VCaP (cell line): Measurements from ENCODE around the gene TUBB.
A peak's percentile ranks its signal among the peaks of the same experiment; 100 is the strongest.
"Not testable (repeated sequence)": the region's sequence is repeated elsewhere in the genome, so short reads cannot be mapped to it uniquely, and the experiment has no call there.

ENCODE experiments used
- H3K27ac ChIP-seq: fragments of 450-650 bp; 2 replicates; pipeline ENCODE4 v1.5.1; 2017
- TF ChIP-seq, protein P1 (sequence below): fragments of 450-650 bp; conservative IDR thresholded peaks from 2 replicates; pipeline ENCODE4 v1.5.1; 2017; ENCODE audit warnings: mild to moderate bottlenecking, moderate library complexity

Gene TUBB

DNA sequence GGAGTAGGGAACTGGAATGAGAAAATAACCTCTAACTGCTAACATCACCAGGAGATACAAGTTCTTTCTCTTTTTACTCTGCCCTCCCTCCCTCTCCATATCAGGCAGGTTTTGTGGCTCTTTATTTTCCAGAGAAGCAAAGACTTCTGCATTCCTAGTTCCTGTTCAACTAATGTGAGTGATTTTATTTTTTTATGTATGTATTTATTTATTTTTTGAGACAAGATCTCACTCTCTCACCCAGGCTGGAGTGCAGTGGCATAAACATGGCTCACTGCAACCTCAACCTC, 30.2 kb downstream of the TUBB start:
- TF ChIP-seq, protein P1, sequence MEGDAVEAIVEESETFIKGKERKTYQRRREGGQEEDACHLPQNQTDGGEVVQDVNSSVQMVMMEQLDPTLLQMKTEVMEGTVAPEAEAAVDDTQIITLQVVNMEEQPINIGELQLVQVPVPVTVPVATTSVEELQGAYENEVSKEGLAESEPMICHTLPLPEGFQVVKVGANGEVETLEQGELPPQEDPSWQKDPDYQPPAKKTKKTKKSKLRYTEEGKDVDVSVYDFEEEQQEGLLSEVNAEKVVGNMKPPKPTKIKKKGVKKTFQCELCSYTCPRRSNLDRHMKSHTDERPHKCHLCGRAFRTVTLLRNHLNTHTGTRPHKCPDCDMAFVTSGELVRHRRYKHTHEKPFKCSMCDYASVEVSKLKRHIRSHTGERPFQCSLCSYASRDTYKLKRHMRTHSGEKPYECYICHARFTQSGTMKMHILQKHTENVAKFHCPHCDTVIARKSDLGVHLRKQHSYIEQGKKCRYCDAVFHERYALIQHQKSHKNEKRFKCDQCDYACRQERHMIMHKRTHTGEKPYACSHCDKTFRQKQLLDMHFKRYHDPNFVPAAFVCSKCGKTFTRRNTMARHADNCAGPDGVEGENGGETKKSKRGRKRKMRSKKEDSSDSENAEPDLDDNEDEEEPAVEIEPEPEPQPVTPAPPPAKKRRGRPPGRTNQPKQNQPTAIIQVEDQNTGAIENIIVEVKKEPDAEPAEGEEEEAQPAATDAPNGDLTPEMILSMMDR = no peak
- H3K27ac ChIP-seq = peak overlapping the region; percentile 56

GRCh38 chr6:30752157-30752927, 32.2 kb downstream of the TUBB start:
- TF ChIP-seq, protein P1 = no peak
- no peak overlapping the region for H3K27ac ChIP-seq

GRCh38 chr6:30754631-30755030, 34.5 kb downstream of the TUBB start:
- H3K27ac ChIP-seq = no peak overlapping the region
- TF ChIP-seq, protein P1 = no peak

DNA sequence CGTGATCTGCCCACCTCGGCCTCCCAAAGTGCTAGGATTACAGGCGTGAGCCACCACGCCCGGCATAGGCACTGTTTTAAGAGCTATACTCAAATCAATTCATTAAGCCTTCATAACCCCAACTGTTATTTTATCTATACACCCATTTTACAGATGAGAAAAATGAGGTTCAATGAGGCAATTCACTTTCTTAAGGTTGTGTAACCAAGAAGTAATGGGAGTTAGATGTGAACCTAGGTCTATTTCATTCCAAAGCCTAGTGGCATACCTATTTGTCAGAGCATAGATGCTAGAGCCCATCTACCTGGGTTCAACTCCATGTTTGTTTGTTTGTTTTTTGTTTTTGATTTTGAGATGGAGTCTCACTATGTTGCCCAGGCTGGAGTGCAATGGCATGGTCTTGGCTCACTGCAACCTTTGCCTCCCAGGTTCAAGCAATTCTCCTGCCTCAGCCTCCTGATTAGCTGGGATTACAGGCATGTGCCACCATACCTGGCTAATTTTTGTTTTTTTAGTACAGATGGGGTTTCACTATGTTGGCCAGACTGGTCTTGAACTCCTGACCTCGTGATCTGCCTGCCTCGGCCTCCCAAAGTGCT, 36.4 kb downstream of the TUBB start:
- not testable (repeated sequence) for H3K27ac ChIP-seq

GRCh38 chr6:30757261-30757904, 37.2 kb downstream of the TUBB start:
- H3K27ac ChIP-seq = no peak overlapping the region
- TF ChIP-seq, protein P1 = no peak

- TF ChIP-seq, protein P1 = no peak
- no peak overlapping the region for H3K27ac ChIP-seq
Observed at GRCh38 chr6:30759575-30760239, 39.6 kb downstream of the TUBB start.

GRCh38 chr6:30760549-30760948, 40.4 kb downstream of the TUBB start:
- H3K27ac ChIP-seq = no peak overlapping the region
- TF ChIP-seq, protein P1 = no peak
